Measurements from ENCODE around the gene EIF4E1B.

The EIF4E1B gene

DNA sequence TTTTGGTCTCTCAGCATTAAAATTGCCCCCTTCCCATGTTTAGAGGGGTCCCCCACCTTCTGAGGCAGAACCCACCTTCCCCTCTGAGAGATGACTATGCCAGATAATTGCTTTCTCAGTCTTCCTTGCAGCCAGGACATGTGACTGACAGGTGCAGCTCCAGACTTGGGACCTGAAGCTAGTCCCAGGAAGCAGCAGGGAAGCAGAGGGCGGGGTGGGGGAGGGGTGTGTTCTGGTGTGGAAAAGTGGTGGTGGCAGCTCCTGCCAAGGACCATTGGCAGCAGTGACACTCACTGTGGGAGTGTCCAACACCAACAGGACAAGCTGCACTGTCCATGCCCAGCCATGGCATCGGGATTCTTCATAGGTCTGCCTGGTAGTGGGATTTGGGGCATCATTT is 2.3 kb downstream of the EIF4E1B start:
- TF ChIP-seq ZNF565 (CRISPR knock-in tag; conservative IDR thresholded peaks at IDR 0.05; ENCODE audit: low read depth) (no peak), ESRRG (CRISPR knock-in tag; IDR thresholded peaks at IDR 0.05) (no peak), ZNF70 (CRISPR knock-in tag; IDR thresholded peaks at IDR 0.05) (no peak), BACH2 (CRISPR knock-in tag; IDR thresholded peaks at IDR 0.05; ENCODE audit: borderline replicate concordance) (no peak), OSR1 (CRISPR knock-in tag; IDR thresholded peaks at IDR 0.05) (no peak), ZNF8 (CRISPR knock-in tag; IDR thresholded peaks at IDR 0.05) (no peak), ZC3H10 (CRISPR knock-in tag; IDR thresholded peaks at IDR 0.05) (no peak), RARB (CRISPR knock-in tag; IDR thresholded peaks at IDR 0.05) (no peak), PPARA (CRISPR knock-in tag; IDR thresholded peaks at IDR 0.05; ENCODE audit: borderline replicate concordance) (no peak), TOX (CRISPR knock-in tag; IDR thresholded peaks at IDR 0.05; ENCODE audit: borderline replicate concordance) (no peak), ARNTL (CRISPR knock-in tag; IDR thresholded peaks at IDR 0.05; ENCODE audit: borderline replicate concordance, low read depth) (no peak), GLIS3 (CRISPR knock-in tag; IDR thresholded peaks at IDR 0.05) (no peak), ZFP3 (CRISPR knock-in tag; IDR thresholded peaks at IDR 0.05) (no peak), SNAI2 (CRISPR knock-in tag; IDR thresholded peaks at IDR 0.05) (no peak), ISL1 (CRISPR knock-in tag; IDR thresholded peaks at IDR 0.05) (no peak), CSDC2 (CRISPR knock-in tag; IDR thresholded peaks at IDR 0.05) (no peak)
- TF ChIP-seq, protein P1, sequence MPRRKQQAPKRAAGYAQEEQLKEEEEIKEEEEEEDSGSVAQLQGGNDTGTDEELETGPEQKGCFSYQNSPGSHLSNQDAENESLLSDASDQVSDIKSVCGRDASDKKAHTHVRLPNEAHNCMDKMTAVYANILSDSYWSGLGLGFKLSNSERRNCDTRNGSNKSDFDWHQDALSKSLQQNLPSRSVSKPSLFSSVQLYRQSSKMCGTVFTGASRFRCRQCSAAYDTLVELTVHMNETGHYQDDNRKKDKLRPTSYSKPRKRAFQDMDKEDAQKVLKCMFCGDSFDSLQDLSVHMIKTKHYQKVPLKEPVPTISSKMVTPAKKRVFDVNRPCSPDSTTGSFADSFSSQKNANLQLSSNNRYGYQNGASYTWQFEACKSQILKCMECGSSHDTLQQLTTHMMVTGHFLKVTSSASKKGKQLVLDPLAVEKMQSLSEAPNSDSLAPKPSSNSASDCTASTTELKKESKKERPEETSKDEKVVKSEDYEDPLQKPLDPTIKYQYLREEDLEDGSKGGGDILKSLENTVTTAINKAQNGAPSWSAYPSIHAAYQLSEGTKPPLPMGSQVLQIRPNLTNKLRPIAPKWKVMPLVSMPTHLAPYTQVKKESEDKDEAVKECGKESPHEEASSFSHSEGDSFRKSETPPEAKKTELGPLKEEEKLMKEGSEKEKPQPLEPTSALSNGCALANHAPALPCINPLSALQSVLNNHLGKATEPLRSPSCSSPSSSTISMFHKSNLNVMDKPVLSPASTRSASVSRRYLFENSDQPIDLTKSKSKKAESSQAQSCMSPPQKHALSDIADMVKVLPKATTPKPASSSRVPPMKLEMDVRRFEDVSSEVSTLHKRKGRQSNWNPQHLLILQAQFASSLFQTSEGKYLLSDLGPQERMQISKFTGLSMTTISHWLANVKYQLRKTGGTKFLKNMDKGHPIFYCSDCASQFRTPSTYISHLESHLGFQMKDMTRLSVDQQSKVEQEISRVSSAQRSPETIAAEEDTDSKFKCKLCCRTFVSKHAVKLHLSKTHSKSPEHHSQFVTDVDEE (CRISPR knock-in tag; IDR thresholded peaks at IDR 0.05), result no peak
- TF ChIP-seq, protein P2, sequence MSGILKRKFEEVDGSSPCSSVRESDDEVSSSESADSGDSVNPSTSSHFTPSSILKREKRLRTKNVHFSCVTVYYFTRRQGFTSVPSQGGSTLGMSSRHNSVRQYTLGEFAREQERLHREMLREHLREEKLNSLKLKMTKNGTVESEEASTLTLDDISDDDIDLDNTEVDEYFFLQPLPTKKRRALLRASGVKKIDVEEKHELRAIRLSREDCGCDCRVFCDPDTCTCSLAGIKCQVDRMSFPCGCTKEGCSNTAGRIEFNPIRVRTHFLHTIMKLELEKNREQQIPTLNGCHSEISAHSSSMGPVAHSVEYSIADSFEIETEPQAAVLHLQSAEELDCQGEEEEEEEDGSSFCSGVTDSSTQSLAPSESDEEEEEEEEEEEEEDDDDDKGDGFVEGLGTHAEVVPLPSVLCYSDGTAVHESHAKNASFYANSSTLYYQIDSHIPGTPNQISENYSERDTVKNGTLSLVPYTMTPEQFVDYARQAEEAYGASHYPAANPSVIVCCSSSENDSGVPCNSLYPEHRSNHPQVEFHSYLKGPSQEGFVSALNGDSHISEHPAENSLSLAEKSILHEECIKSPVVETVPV (CRISPR knock-in tag; IDR thresholded peaks at IDR 0.05), result no peak
- TF ChIP-seq, protein P3, sequence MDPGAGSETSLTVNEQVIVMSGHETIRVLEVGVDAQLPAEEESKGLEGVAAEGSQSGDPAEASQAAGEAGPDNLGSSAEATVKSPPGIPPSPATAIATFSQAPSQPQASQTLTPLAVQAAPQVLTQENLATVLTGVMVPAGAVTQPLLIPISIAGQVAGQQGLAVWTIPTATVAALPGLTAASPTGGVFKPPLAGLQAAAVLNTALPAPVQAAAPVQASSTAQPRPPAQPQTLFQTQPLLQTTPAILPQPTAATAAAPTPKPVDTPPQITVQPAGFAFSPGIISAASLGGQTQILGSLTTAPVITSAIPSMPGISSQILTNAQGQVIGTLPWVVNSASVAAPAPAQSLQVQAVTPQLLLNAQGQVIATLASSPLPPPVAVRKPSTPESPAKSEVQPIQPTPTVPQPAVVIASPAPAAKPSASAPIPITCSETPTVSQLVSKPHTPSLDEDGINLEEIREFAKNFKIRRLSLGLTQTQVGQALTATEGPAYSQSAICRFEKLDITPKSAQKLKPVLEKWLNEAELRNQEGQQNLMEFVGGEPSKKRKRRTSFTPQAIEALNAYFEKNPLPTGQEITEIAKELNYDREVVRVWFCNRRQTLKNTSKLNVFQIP (CRISPR knock-in tag; IDR thresholded peaks at IDR 0.05; ENCODE audit: borderline replicate concordance, low read depth), result no peak
- TF ChIP-seq, protein P4, sequence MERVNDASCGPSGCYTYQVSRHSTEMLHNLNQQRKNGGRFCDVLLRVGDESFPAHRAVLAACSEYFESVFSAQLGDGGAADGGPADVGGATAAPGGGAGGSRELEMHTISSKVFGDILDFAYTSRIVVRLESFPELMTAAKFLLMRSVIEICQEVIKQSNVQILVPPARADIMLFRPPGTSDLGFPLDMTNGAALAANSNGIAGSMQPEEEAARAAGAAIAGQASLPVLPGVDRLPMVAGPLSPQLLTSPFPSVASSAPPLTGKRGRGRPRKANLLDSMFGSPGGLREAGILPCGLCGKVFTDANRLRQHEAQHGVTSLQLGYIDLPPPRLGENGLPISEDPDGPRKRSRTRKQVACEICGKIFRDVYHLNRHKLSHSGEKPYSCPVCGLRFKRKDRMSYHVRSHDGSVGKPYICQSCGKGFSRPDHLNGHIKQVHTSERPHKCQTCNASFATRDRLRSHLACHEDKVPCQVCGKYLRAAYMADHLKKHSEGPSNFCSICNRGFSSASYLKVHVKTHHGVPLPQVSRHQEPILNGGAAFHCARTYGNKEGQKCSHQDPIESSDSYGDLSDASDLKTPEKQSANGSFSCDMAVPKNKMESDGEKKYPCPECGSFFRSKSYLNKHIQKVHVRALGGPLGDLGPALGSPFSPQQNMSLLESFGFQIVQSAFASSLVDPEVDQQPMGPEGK (CRISPR knock-in tag; IDR thresholded peaks at IDR 0.05; ENCODE audit: borderline replicate concordance), result no peak
- ATAC-seq, result no peak

DNA sequence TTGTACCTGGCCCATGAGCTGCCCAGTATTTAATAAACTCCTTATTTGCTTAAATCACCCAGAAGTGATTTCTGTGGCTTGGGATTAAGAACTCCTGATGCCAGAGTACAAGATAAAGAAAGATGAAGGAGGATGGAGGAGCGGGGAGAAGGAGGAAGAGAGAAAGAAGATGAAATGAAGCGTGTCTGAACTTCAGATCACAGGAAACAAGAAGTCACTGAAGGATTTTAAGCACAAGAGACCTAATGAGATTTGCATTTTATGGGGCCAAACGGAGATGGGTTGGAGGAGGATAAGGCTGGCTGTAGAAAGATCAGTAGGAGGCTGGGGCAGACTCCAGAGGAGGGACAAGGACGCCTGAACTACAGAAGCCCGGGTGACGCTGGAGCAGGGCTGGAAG is 3.1 kb downstream of the EIF4E1B start:
- ATAC-seq, result no peak
- TF ChIP-seq, protein P3 (CRISPR knock-in tag; IDR thresholded peaks at IDR 0.05; ENCODE audit: borderline replicate concordance, low read depth), result no peak

DNA sequence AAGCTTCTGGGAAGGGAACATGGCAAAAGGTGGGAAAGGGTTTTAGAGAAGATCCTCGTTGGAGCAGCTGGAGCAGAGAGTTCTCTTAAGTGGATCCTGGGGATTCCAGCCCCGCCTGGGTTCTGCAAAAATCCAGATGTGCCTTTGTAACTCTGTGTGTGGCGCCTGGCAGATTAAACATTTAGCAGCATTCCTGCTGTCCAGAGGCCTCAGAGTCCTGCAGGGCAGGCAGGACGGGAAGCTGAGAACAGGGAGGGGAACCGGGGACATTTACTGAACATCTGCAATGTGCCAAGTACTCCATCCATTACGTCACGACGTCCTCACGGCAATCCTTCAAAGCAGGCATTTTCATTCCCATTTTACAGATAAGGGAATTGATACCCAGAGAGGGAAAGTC is 6.0 kb downstream of the EIF4E1B start:
- no peak; the same call in 2 of the 3 replicates for ATAC-seq
- TF ChIP-seq ZC3H10 (CRISPR knock-in tag; IDR thresholded peaks at IDR 0.05) (no peak), GLIS3 (CRISPR knock-in tag; IDR thresholded peaks at IDR 0.05) (no peak), CSDC2 (CRISPR knock-in tag; IDR thresholded peaks at IDR 0.05) (no peak), TCF4 (CRISPR knock-in tag; IDR thresholded peaks at IDR 0.05; ENCODE audit: borderline replicate concordance) (no peak), SNAI2 (CRISPR knock-in tag; IDR thresholded peaks at IDR 0.05) (no peak), ISL1 (CRISPR knock-in tag; IDR thresholded peaks at IDR 0.05) (no peak), ZNF565 (CRISPR knock-in tag; conservative IDR thresholded peaks at IDR 0.05; ENCODE audit: low read depth) (no peak), BACH2 (CRISPR knock-in tag; IDR thresholded peaks at IDR 0.05; ENCODE audit: borderline replicate concordance) (no peak), ZFP3 (CRISPR knock-in tag; IDR thresholded peaks at IDR 0.05) (no peak), ZNF70 (CRISPR knock-in tag; IDR thresholded peaks at IDR 0.05) (no peak), TOX (CRISPR knock-in tag; IDR thresholded peaks at IDR 0.05; ENCODE audit: borderline replicate concordance) (no peak), ZFP30 (CRISPR knock-in tag; IDR thresholded peaks at IDR 0.05) (no peak), RARB (CRISPR knock-in tag; IDR thresholded peaks at IDR 0.05) (no peak), ARNTL (CRISPR knock-in tag; IDR thresholded peaks at IDR 0.05; ENCODE audit: borderline replicate concordance, low read depth) (no peak)
